HL-60 (cell line): ENCODE measurements around the gene LFNG.

ENCODE experiments used
- GABPA ChIP-seq: IDR thresholded peaks from 2 replicates; pipeline ENCODE4 v1.6.1; 2012; ENCODE audit warnings: low read depth
- POLR2AphosphoS5 ChIP-seq: IDR thresholded peaks from 2 replicates; pipeline ENCODE4 v1.6.1; 2012; ENCODE audit warnings: low read depth
- TF ChIP-seq, protein P1 (sequence below): IDR thresholded peaks from one replicate; pipeline ENCODE4 v1.5.1; 2011; ENCODE audit warnings: low read length, control low read depth, inconsistent platforms; ENCODE audit not compliant: insufficient read depth
- TF ChIP-seq, protein P2 (sequence below): IDR thresholded peaks from 2 replicates; pipeline ENCODE4 v1.6.1; 2012; ENCODE audit warnings: low read depth; ENCODE audit not compliant: insufficient replicate concordance

DNA sequence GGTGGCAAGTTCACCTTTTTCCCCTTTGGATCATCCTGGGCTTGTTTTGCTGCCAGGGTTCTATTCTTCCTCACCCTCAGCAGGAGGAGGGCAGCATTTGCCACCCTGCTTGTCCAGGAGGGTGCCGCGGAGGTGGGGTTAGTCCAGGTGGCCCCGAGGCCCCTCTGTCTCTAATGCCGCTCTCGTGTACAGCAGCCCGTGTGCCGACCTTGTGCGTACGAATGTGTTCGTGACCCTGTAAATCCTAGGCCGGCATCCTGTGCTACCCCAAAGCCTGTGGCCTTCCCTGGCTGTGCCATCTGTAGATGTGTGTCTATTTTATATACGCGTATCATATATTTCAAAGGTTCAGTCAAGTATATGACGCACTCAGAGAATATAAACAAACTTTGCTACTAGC is 49.8 kb downstream of the LFNG start:
- TF ChIP-seq, protein P1, sequence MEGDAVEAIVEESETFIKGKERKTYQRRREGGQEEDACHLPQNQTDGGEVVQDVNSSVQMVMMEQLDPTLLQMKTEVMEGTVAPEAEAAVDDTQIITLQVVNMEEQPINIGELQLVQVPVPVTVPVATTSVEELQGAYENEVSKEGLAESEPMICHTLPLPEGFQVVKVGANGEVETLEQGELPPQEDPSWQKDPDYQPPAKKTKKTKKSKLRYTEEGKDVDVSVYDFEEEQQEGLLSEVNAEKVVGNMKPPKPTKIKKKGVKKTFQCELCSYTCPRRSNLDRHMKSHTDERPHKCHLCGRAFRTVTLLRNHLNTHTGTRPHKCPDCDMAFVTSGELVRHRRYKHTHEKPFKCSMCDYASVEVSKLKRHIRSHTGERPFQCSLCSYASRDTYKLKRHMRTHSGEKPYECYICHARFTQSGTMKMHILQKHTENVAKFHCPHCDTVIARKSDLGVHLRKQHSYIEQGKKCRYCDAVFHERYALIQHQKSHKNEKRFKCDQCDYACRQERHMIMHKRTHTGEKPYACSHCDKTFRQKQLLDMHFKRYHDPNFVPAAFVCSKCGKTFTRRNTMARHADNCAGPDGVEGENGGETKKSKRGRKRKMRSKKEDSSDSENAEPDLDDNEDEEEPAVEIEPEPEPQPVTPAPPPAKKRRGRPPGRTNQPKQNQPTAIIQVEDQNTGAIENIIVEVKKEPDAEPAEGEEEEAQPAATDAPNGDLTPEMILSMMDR, result no peak
- TF ChIP-seq, protein P2, sequence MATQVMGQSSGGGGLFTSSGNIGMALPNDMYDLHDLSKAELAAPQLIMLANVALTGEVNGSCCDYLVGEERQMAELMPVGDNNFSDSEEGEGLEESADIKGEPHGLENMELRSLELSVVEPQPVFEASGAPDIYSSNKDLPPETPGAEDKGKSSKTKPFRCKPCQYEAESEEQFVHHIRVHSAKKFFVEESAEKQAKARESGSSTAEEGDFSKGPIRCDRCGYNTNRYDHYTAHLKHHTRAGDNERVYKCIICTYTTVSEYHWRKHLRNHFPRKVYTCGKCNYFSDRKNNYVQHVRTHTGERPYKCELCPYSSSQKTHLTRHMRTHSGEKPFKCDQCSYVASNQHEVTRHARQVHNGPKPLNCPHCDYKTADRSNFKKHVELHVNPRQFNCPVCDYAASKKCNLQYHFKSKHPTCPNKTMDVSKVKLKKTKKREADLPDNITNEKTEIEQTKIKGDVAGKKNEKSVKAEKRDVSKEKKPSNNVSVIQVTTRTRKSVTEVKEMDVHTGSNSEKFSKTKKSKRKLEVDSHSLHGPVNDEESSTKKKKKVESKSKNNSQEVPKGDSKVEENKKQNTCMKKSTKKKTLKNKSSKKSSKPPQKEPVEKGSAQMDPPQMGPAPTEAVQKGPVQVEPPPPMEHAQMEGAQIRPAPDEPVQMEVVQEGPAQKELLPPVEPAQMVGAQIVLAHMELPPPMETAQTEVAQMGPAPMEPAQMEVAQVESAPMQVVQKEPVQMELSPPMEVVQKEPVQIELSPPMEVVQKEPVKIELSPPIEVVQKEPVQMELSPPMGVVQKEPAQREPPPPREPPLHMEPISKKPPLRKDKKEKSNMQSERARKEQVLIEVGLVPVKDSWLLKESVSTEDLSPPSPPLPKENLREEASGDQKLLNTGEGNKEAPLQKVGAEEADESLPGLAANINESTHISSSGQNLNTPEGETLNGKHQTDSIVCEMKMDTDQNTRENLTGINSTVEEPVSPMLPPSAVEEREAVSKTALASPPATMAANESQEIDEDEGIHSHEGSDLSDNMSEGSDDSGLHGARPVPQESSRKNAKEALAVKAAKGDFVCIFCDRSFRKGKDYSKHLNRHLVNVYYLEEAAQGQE, result no peak
- TF ChIP-seq POLR2AphosphoS5, result no peak
- TF ChIP-seq GABPA, result no peak
